NK-92 (cell line): ENCODE results near the gene CEACAM1.
"Not testable (repeated sequence)": the region's sequence is repeated elsewhere in the genome, so short reads cannot be mapped to it uniquely, and the experiment has no call there.

Experiments
- DNase-seq: peaks from one replicate; lab custom pipeline; 2025; ENCODE audit not compliant: unreplicated experiment; lab: John Stamatoyannopoulos, UW

The CEACAM1 gene

GRCh38 chr19:42477933-42478332 lies 50.3 kb downstream of the CEACAM1 start:
- no peak for DNase-seq

- no peak for DNase-seq
Observed at GRCh38 chr19:42477117-42477516, 51.2 kb downstream of the CEACAM1 start.

- DNase-seq = no peak
Observed at GRCh38 chr19:42475366-42475765, 52.9 kb downstream of the CEACAM1 start.

- no peak for DNase-seq
Observed at GRCh38 chr19:42474743-42475142, 53.5 kb downstream of the CEACAM1 start.

GRCh38 chr19:42473686-42474085 lies 54.6 kb downstream of the CEACAM1 start:
- no peak for DNase-seq

- no peak for DNase-seq
Observed at GRCh38 chr19:42472402-42473147, 55.7 kb downstream of the CEACAM1 start.

- no peak for DNase-seq
Observed at GRCh38 chr19:42471554-42472249, 56.6 kb downstream of the CEACAM1 start.

GRCh38 chr19:42469311-42470235 lies 58.7 kb downstream of the CEACAM1 start:
- no peak for DNase-seq

- no peak for DNase-seq
Observed at GRCh38 chr19:42468273-42468796, 59.9 kb downstream of the CEACAM1 start.

- DNase-seq = no peak
Observed at GRCh38 chr19:42467183-42467760, 61.0 kb downstream of the CEACAM1 start.

- DNase-seq = no peak
Observed at GRCh38 chr19:42466521-42467182, 61.6 kb downstream of the CEACAM1 start.

- DNase-seq = no peak
Observed at GRCh38 chr19:42465827-42466280, 62.4 kb downstream of the CEACAM1 start.

GRCh38 chr19:42461700-42462324 lies 66.5 kb downstream of the CEACAM1 start:
- no peak for DNase-seq

GRCh38 chr19:42461231-42461630 lies 67.0 kb downstream of the CEACAM1 start:
- DNase-seq = not testable (repeated sequence)

GRCh38 chr19:42459926-42460325 lies 68.4 kb downstream of the CEACAM1 start:
- no peak for DNase-seq
